H1 (cell line): ENCODE results near the gene VSTM4. TPM values are rescaled to one million over a fixed set of nuclear protein-coding genes. Genes with fewer than 3 reads are reported as not detected.
A peak's percentile ranks its signal among the peaks of the same experiment; 100 is the strongest.

ENCODE experiments used
- CTCF ChIA-PET: fragments of 300-600 bp; sonication (Branson Sonifier 250); formaldehyde crosslinking; loops from one replicate; lab custom pipeline; 2021; ENCODE audit not compliant: partially characterized antibody; lab: Charles Lee
- POLR2A ChIA-PET: fragments of 300-600 bp; sonication (Branson Sonifier 250); formaldehyde crosslinking; loops from one replicate; lab custom pipeline; 2021; ENCODE audit warnings: inconsistent platforms; ENCODE audit not compliant: partially characterized antibody; lab: Charles Lee
- DNase-seq, 2 experiments: peaks; one replicate each; pipeline versions ENCODE4 v3.0.0 to v3.0.0-alpha.2; 2010 to 2022; ENCODE audit warnings: low spot score in 2 of 2, low read depth in 1 of 2, mixed read lengths in 1 of 2
- FAIRE-seq: peaks from 2 replicates; lab custom pipeline; 2011; peaks lifted over from hg19 to GRCh38; lab: Jason Lieb, UNC
- H2AFZ ChIP-seq: 2 replicates; pipeline ENCODE4 v1.8.1; 2012; ENCODE audit warnings: low read length, inconsistent platforms
- H2AK5ac ChIP-seq: 2 replicates; pipeline ENCODE4 v1.6.1; 2013; ENCODE audit warnings: low read depth, low read length
- H2BK120ac ChIP-seq: replicated peaks from 2 replicates; pipeline ENCODE3; 2013; ENCODE audit warnings: low read depth, low read length, inconsistent platforms
- H2BK12ac ChIP-seq: 2 replicates; pipeline ENCODE4 v1.6.1; 2013; ENCODE audit warnings: low read depth, low read length
- H2BK15ac ChIP-seq: 2 replicates; pipeline ENCODE4 v1.6.1; 2013; ENCODE audit warnings: low read length
- H2BK20ac ChIP-seq: 2 replicates; pipeline ENCODE4 v1.6.1; 2013; ENCODE audit warnings: low read length
- H2BK5ac ChIP-seq: 2 replicates; pipeline ENCODE4 v1.6.1; 2013; ENCODE audit warnings: low read depth, low read length
- H3K14ac ChIP-seq: 2 replicates; pipeline ENCODE4 v1.6.1; 2013; ENCODE audit warnings: inconsistent platforms; ENCODE audit not compliant: insufficient read length
- H3K18ac ChIP-seq: 2 replicates; pipeline ENCODE4 v1.6.1; 2013; ENCODE audit warnings: low read length; ENCODE audit errors: extremely low read depth
- H3K23ac ChIP-seq: 2 replicates; pipeline ENCODE4 v1.6.1; 2013; ENCODE audit warnings: inconsistent platforms; ENCODE audit not compliant: insufficient read length
- H3K23me2 ChIP-seq: 2 replicates; pipeline ENCODE4 v1.6.1; 2013; ENCODE audit warnings: low read depth, low read length
- H3K27ac ChIP-seq: 2 replicates; pipeline ENCODE4 v1.6.1; 2011; ENCODE audit warnings: low read depth, low read length, inconsistent platforms
- H3K27me3 ChIP-seq, 4 experiments: replicated peaks in 1 of 4; 1 replicate in 1 of 4; 2 replicates in 3 of 4; pipeline versions ENCODE4 v1.6.1 to v1.8.1; 2011 to 2013; ENCODE audit warnings: low read length in 3 of 4, mild to moderate bottlenecking in 3 of 4, inconsistent platforms in 2 of 4, mixed read lengths in 2 of 4, moderate library complexity in 1 of 4; ENCODE audit not compliant: control insufficient read depth in 3 of 4, insufficient read depth in 3 of 4; ENCODE audit errors: extremely low read depth in 1 of 4
- H3K36me3 ChIP-seq, 4 experiments: 2 replicates each; pipeline versions ENCODE4 v1.6.1 to v1.8.1; 2011 to 2013; ENCODE audit warnings: mild to moderate bottlenecking in 4 of 4, low read length in 3 of 4, moderate library complexity in 2 of 4, control low read depth in 1 of 4, inconsistent platforms in 1 of 4; ENCODE audit not compliant: insufficient read depth in 4 of 4, control insufficient read depth in 2 of 4
- H3K4ac ChIP-seq: replicated peaks from 2 replicates; pipeline ENCODE3; 2013; ENCODE audit warnings: low read length, low read depth, mixed read lengths, inconsistent platforms; ENCODE audit not compliant: insufficient read length
- H3K4me1 ChIP-seq, 4 experiments: replicated peaks in 1 of 4; 1 replicate in 1 of 4; 2 replicates in 3 of 4; pipeline versions ENCODE4 v1.6.1 to v1.8.1; 2011 to 2013; ENCODE audit warnings: low read length in 3 of 4, inconsistent platforms in 2 of 4, mixed read lengths in 1 of 4; ENCODE audit not compliant: insufficient read depth in 4 of 4, control insufficient read depth in 3 of 4
- H3K4me2 ChIP-seq, 2 experiments: 2 replicates each; pipeline versions ENCODE4 v1.6.1 to v1.8.1; 2011 to 2013; ENCODE audit warnings: low read depth in 2 of 2, low read length in 2 of 2, control low read depth in 1 of 2, inconsistent platforms in 1 of 2, mild to moderate bottlenecking in 1 of 2; ENCODE audit not compliant: insufficient read depth in 1 of 2
- H3K4me3 ChIP-seq, 4 experiments: fragments of 200-600, 300-600 bp in 1 of 4; sonication (generic), shearing (Covaris generic), sonication (Bioruptor Twin) in 1 of 4; 2 replicates each; pipeline versions ENCODE4 v1.5.1 to v1.8.1; 2011 to 2016; ENCODE audit warnings: low read length in 4 of 4, low read depth in 3 of 4, control low read depth in 2 of 4, inconsistent platforms in 2 of 4, mild to moderate bottlenecking in 2 of 4, mixed read lengths in 1 of 4, moderate library complexity in 1 of 4; ENCODE audit not compliant: insufficient read depth in 2 of 4; ENCODE audit errors: extremely low read depth in 1 of 4
- H3K56ac ChIP-seq: replicated peaks from 2 replicates; pipeline ENCODE3; 2013; ENCODE audit warnings: low read depth, mild to moderate bottlenecking, mixed read lengths, low read length, inconsistent platforms; ENCODE audit not compliant: insufficient read length
- H3K79me1 ChIP-seq: 2 replicates; pipeline ENCODE4 v1.6.1; 2013; ENCODE audit warnings: low read depth, low read length, control low read depth
- H3K79me2 ChIP-seq, 2 experiments: 2 replicates each; pipeline versions ENCODE4 v1.6.1 to v1.8.1; 2012 to 2013; ENCODE audit warnings: low read length in 2 of 2, mild to moderate bottlenecking in 2 of 2, inconsistent platforms in 1 of 2; ENCODE audit not compliant: insufficient read depth in 2 of 2, control insufficient read depth in 1 of 2
- H3K9ac ChIP-seq, 4 experiments: replicated peaks in 1 of 4; 1 replicate in 1 of 4; 2 replicates in 3 of 4; pipeline versions ENCODE4 v1.6.1 to v1.8.1; 2011 to 2013; ENCODE audit warnings: low read depth in 3 of 4, low read length in 3 of 4, control low read depth in 2 of 4, mild to moderate bottlenecking in 2 of 4, moderate library complexity in 2 of 4, inconsistent platforms in 1 of 4; ENCODE audit errors: extremely low read depth in 1 of 4
- H3K9me3 ChIP-seq, 2 experiments: 2 replicates each; pipeline versions ENCODE4 v1.6.1 to v1.8.1; 2012 to 2013; ENCODE audit warnings: mild to moderate bottlenecking in 2 of 2, moderate library complexity in 2 of 2, control low read depth in 1 of 2, inconsistent platforms in 1 of 2, low read depth in 1 of 2, low read length in 1 of 2, mixed read lengths in 1 of 2; ENCODE audit not compliant: insufficient read depth in 2 of 2
- H4K20me1 ChIP-seq, 2 experiments: replicated peaks in 1 of 2; 2 replicates each; pipeline versions ENCODE3 to v1.8.1; 2011 to 2013; ENCODE audit warnings: inconsistent platforms in 2 of 2, low read length in 2 of 2, mild to moderate bottlenecking in 1 of 2; ENCODE audit not compliant: insufficient read depth in 2 of 2, control insufficient read depth in 1 of 2
- H4K5ac ChIP-seq: 2 replicates; pipeline ENCODE4 v1.6.1; 2013; ENCODE audit warnings: low read length, low read depth, mixed read lengths, inconsistent platforms; ENCODE audit not compliant: insufficient read length
- H4K8ac ChIP-seq: 2 replicates; pipeline ENCODE4 v1.8.0; 2013; ENCODE audit warnings: mild to moderate bottlenecking, moderate library complexity, low read length, inconsistent platforms; ENCODE audit not compliant: insufficient read depth; ENCODE audit errors: extremely low read depth
- H4K91ac ChIP-seq: replicated peaks from 2 replicates; pipeline ENCODE3; 2013; ENCODE audit warnings: low read length, mixed read lengths, inconsistent platforms; ENCODE audit not compliant: insufficient read length
- CBX8 ChIP-seq: fragments of 300-800, 300-1000 bp; sonication (generic); IDR thresholded peaks from 2 replicates; pipeline ENCODE4 v1.7.1; 2016; ENCODE audit warnings: low read depth, low read length, borderline replicate concordance
- CHD1 ChIP-seq: IDR thresholded peaks from 2 replicates; pipeline ENCODE4 v1.6.1; 2012; ENCODE audit warnings: low read depth, low read length, improper control_type of control experiment
- EGR1 ChIP-seq: IDR thresholded peaks from 2 replicates; pipeline ENCODE4 v1.6.1; 2011; ENCODE audit warnings: low read depth, low read length, borderline replicate concordance
- EP300 ChIP-seq, 2 experiments: IDR thresholded peaks; 1 replicate in 1 of 2; 2 replicates in 1 of 2; pipeline ENCODE4 v1.6.1; 2011 to 2012; ENCODE audit warnings: low read depth in 2 of 2, low read length in 2 of 2, mild to moderate bottlenecking in 2 of 2, borderline replicate concordance in 1 of 2, inconsistent platforms in 1 of 2, moderate library complexity in 1 of 2
- MAX ChIP-seq: IDR thresholded peaks from 2 replicates; pipeline ENCODE4 v1.6.1; 2012; ENCODE audit warnings: inconsistent platforms
- POU5F1 ChIP-seq: IDR thresholded peaks from 2 replicates; pipeline ENCODE4 v1.6.1; 2011; ENCODE audit warnings: low read depth, mild to moderate bottlenecking, low read length, moderate library complexity
- RAD21 ChIP-seq, 2 experiments: IDR thresholded peaks in 1 of 2; conservative IDR thresholded peaks in 1 of 2; 2 replicates each; pipeline ENCODE4 v1.6.1; 2011; ENCODE audit warnings: low read depth in 2 of 2, low read length in 2 of 2, improper control_type of control experiment in 1 of 2, inconsistent platforms in 1 of 2, mild to moderate bottlenecking in 1 of 2, moderate library complexity in 1 of 2
- SIRT6 ChIP-seq: IDR thresholded peaks from one replicate; pipeline ENCODE4 v1.7.1; 2012; ENCODE audit warnings: low read length, inconsistent platforms
- WGBS, 2 experiments: shearing (Covaris generic) in 1 of 2; methylation state at CpG; one replicate each; pipeline versions ENCODE4 v1.1.6 to v1.1.7; 2013 to 2015; ENCODE audit warnings: low lambda C conversion rate in 2 of 2, mixed read lengths in 2 of 2, inconsistent platforms in 1 of 2, low coverage in 1 of 2, missing lambda C conversion rate in 1 of 2; ENCODE audit not compliant: insufficient replicate concordance in 2 of 2, insufficient coverage in 1 of 2, insufficient read length in 1 of 2; ENCODE audit errors: extremely low coverage in 1 of 2, missing lambda C conversion rate in 1 of 2; 5-methylcytosine and 5-hydroxymethylcytosine counted together
- polyA plus RNA-seq, 7 experiments: library from polyadenylated mRNA; depleted of rRNA in 3 of 7; stranded (reverse) in 5 of 7; unstranded in 2 of 7; fragments of >200 nt in 5 of 7; fragments of 200-250 nt in 2 of 7; gene quantifications; 1 replicate in 5 of 7; 2 replicates in 1 of 7; 4 replicates in 1 of 7; pipeline versions ENCODE4 v1.2.1 to v1.2.3, GENCODE V29; 2011 to 2013; ENCODE audit warnings: missing spikeins in 2 of 7, mixed read lengths in 2 of 7
- total RNA-seq: library from RNA; stranded (reverse); fragmentation: NEBNext Ultra II Directional; extraction: Animal tissue kit (Norgen Biotek cat#: 25700); gene quantifications from 2 replicates; pipeline ENCODE4 v1.2.1, GENCODE V29; 2021
- TF ChIP-seq, protein P1 (sequence below): IDR thresholded peaks from 2 replicates; pipeline ENCODE4 v1.6.1; 2012; ENCODE audit warnings: low read length, inconsistent platforms
- TF ChIP-seq, protein P2 (sequence below): IDR thresholded peaks from 2 replicates; pipeline ENCODE4 v1.6.1; 2012; ENCODE audit warnings: inconsistent platforms

The VSTM4 gene
- total and polyA plus RNA-seq, 2 of the 8 experiments (the other 6 are each of a cell fraction or from before 2014, with no cell fraction given), result 0.48 to 0.73 TPM

DNA sequence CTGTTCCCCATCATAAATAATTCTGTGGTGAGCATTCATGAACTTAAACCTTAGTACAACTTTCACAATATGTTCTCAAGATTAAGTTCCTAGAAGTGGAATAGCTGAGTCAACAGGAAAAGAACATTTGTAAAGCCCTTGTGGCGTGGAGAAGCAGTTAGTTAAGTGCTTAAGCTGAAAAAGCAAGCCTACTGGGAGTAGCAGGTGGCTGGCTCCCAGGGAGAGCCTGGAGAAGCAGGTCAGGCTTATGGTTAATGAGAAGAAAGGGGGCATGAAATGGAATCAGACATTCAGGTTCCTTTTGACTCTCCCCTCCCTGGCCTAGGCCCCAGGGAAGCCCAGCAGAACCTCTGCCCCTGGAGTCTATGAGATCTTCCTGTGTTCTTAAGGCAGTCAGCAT lies 35.3 kb downstream of the VSTM4 start:
- 83% methylated on average over 1 of the region's 1 CpG; no CpG with 5 or more reads in 1 of the 2 experiments for WGBS, 2 experiments
- H3K18ac ChIP-seq, result no peak overlapping the region
- ChIA-PET POLR2A (no interaction called here), CTCF (interaction anchor here (3.1 kb wide), 1 partner anchor 84 kb away, joined by 12 read pairs; no protein-coding TSS in a partner anchor)
- H3K4me2 ChIP-seq, result no peak overlapping the region
- no peak overlapping the region for H2AK5ac ChIP-seq
- no peak overlapping the region for H3K23ac ChIP-seq
- no peak overlapping the region for H2BK15ac ChIP-seq
- no peak overlapping the region for H3K56ac ChIP-seq
- no peaks in the 10 kb centered on the region for H3K36me3 ChIP-seq
- no peaks in the 10 kb centered on the region for H4K20me1 ChIP-seq
- no peaks in the 10 kb centered on the region for H3K79me1 ChIP-seq
- no peak overlapping the region for H3K14ac ChIP-seq
- H3K79me2 ChIP-seq, result no peaks in the 10 kb centered on the region
- no peak overlapping the region for H4K8ac ChIP-seq
- H4K91ac ChIP-seq, result no peak overlapping the region
- H2BK12ac ChIP-seq, result no peak overlapping the region
- H2BK120ac ChIP-seq, result no peak overlapping the region
- H4K5ac ChIP-seq, result no peak overlapping the region
- H2BK20ac ChIP-seq, result no peak overlapping the region
- no peak overlapping the region for H3K27ac ChIP-seq
- no peak overlapping the region for H2AFZ ChIP-seq
- DNase-seq (no peak), FAIRE-seq (no peak)
- H3K27me3 ChIP-seq, result no peaks in the 10 kb centered on the region; a peak in 3 of 7 replicates
- no peaks in the 10 kb centered on the region for H3K9me3 ChIP-seq
- H2BK5ac ChIP-seq, result no peak overlapping the region
- no peak overlapping the region for H3K4me3 ChIP-seq
- H3K9ac ChIP-seq, result no peak overlapping the region
- H3K23me2 ChIP-seq, result no peaks in the 10 kb centered on the region
- peaks cover 2 to 13% (median 3%) of the 10 kb centered on the region in 4 experiments for H3K4me1 ChIP-seq
- H3K4ac ChIP-seq, result no peak overlapping the region
- TF ChIP-seq EP300 (IDR thresholded peaks at IDR 0.05; ENCODE audit: borderline replicate concordance in 1 of 2, low read depth in 2 of 2, low read length in 2 of 2) (no peak), EGR1 (no peak), RAD21 (IDR thresholded peaks at IDR 0.05 in 1 of 2, conservative IDR thresholded peaks at IDR 0.05 in 1 of 2; ENCODE audit: low read depth in 2 of 2, low read length in 2 of 2) (no peak), POU5F1 (no peak), MAX (peak; percentile 82), CBX8 (no peak), SIRT6 (no peak), CHD1 (no peak)
- TF ChIP-seq, protein P1, sequence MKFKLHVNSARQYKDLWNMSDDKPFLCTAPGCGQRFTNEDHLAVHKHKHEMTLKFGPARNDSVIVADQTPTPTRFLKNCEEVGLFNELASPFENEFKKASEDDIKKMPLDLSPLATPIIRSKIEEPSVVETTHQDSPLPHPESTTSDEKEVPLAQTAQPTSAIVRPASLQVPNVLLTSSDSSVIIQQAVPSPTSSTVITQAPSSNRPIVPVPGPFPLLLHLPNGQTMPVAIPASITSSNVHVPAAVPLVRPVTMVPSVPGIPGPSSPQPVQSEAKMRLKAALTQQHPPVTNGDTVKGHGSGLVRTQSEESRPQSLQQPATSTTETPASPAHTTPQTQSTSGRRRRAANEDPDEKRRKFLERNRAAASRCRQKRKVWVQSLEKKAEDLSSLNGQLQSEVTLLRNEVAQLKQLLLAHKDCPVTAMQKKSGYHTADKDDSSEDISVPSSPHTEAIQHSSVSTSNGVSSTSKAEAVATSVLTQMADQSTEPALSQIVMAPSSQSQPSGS, result no peak
- TF ChIP-seq, protein P2, sequence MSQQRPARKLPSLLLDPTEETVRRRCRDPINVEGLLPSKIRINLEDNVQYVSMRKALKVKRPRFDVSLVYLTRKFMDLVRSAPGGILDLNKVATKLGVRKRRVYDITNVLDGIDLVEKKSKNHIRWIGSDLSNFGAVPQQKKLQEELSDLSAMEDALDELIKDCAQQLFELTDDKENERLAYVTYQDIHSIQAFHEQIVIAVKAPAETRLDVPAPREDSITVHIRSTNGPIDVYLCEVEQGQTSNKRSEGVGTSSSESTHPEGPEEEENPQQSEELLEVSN, result peak; percentile 81
